CD4-positive, CD25-positive, alpha-beta regulatory T cell (primary cell): ENCODE data around the gene KCTD17. TPM values are rescaled to one million over a fixed set of nuclear protein-coding genes. Genes with fewer than 3 reads are reported as not detected.
A peak's percentile ranks its signal among the peaks of the same experiment; 100 is the strongest.

Source experiments
- ATAC-seq, 2 donors: fragments of 150-1000 bp; cut with Tn5 transposase; one replicate each; pipeline ENCODE4 v1.10.0; 2021; ENCODE audit warnings: low read depth in 2 of 2, moderate number of reproducible peaks in 2 of 2, moderate library complexity in 1 of 2
- DNase-seq, 3 donors: peaks; one replicate each; pipeline versions ENCODE4 v3.0.0 to v3.0.0-alpha.2; 2012 to 2022; ENCODE audit warnings: mixed read lengths in 1 of 3
- H3K27ac ChIP-seq: one replicate; pipeline ENCODE4 v1.7.0; 2013; ENCODE audit warnings: mild to moderate bottlenecking, low read length; ENCODE audit not compliant: insufficient read depth, poor library complexity, severe bottlenecking
- H3K27me3 ChIP-seq: one replicate; pipeline ENCODE4 v1.7.0; 2013; ENCODE audit warnings: low read length; ENCODE audit not compliant: control insufficient read depth, insufficient read depth
- H3K36me3 ChIP-seq: one replicate; pipeline ENCODE4 v1.7.0; 2013; ENCODE audit warnings: mild to moderate bottlenecking, low read length, moderate library complexity; ENCODE audit not compliant: control insufficient read depth, insufficient read depth
- H3K4me1 ChIP-seq: 2 replicates; pipeline ENCODE4 v1.7.0; 2013; ENCODE audit warnings: mild to moderate bottlenecking, low read length; ENCODE audit not compliant: insufficient read depth, control insufficient read depth, poor library complexity, severe bottlenecking
- H3K4me3 ChIP-seq: one replicate; pipeline ENCODE4 v1.7.0; 2013; ENCODE audit warnings: low read depth, mild to moderate bottlenecking, low read length, moderate library complexity
- H3K9me3 ChIP-seq, 2 experiments: 1 replicate in 1 of 2; 2 replicates in 1 of 2; pipeline ENCODE4 v1.7.0; 2013; ENCODE audit warnings: low read length in 2 of 2, mild to moderate bottlenecking in 1 of 2, moderate library complexity in 1 of 2; ENCODE audit not compliant: control insufficient read depth in 2 of 2
- H3K27ac Mint-ChIP-seq, 3 donors: one replicate each; pipeline ENCODE4 v1.8.0; 2020 to 2022; ENCODE audit warnings: mild to moderate bottlenecking in 3 of 3, mixed read lengths in 3 of 3, moderate library complexity in 2 of 3
- H3K27me3 Mint-ChIP-seq: one replicate; pipeline ENCODE4 v1.8.0; 2022; ENCODE audit warnings: mild to moderate bottlenecking, mixed read lengths
- H3K36me3 Mint-ChIP-seq: one replicate; pipeline ENCODE4 v1.8.0; 2020; ENCODE audit warnings: mixed read lengths
- H3K4me1 Mint-ChIP-seq, 4 donors: one replicate each; pipeline ENCODE4 v1.8.0; 2020 to 2022; ENCODE audit warnings: mixed read lengths in 4 of 4, mild to moderate bottlenecking in 1 of 4
- H3K4me3 Mint-ChIP-seq, 4 donors: one replicate each; pipeline ENCODE4 v1.8.0; 2020 to 2022; ENCODE audit warnings: mild to moderate bottlenecking in 4 of 4, mixed read lengths in 4 of 4, moderate library complexity in 3 of 4
- H3K9me3 Mint-ChIP-seq, 7 donors: one replicate each; pipeline ENCODE4 v1.8.0; 2020 to 2022; ENCODE audit warnings: mixed read lengths in 7 of 7, mild to moderate bottlenecking in 3 of 7, moderate library complexity in 2 of 7
- polyA plus RNA-seq, 4 donors: library from polyadenylated mRNA; unstranded; fragments of 300-500 nt; fragmentation: Illumina TruSeq; gene quantifications; one replicate each; pipeline ENCODE4 v1.2.3, GENCODE V29; 2021
- total RNA-seq: library from RNA; stranded (reverse); gene quantifications from one replicate; pipeline ENCODE4 v1.2.3, GENCODE V29; 2022

KCTD17 gene
- total and polyA plus RNA-seq, 5 donors from 2014 or later, result 10.9 to 33.5 (median 14.1) TPM

- Mint-ChIP-seq H3K4me1 (peaks cover 0 to 56% (median 35%) of the 10 kb centered on the region in 4 donors), H3K36me3 (no peaks in the 10 kb centered on the region), H3K9me3 (no peaks in the 10 kb centered on the region), H3K27me3 (peaks cover 11% of the 10 kb centered on the region), H3K27ac (peak overlapping the region; percentile 96 to 100 (median 99)), H3K4me3 (peak overlapping the region; percentile 40 to 89 (median 64))
- peaks cover 45% of the 10 kb centered on the region for H3K4me1 ChIP-seq
- no peaks in the 10 kb centered on the region for H3K36me3 ChIP-seq
- peak overlapping the region; percentile 95 for H3K27ac ChIP-seq
- H3K27me3 ChIP-seq, result no peaks in the 10 kb centered on the region
- ATAC-seq (no peak), DNase-seq (no peak)
- no peak overlapping the region for H3K4me3 ChIP-seq
- H3K9me3 ChIP-seq, result no peaks in the 10 kb centered on the region
Measured at GRCh38 chr22:37080438-37080837, 28.9 kb downstream of the KCTD17 start.

- ATAC-seq (no peak), DNase-seq (peak in 1 of 3 donors; percentile 29)
- Histone ChIP-seq H3K4me1 (peaks cover 45% of the 10 kb centered on the region), H3K27ac (peak overlapping the region; percentile 95), H3K27me3 (no peaks in the 10 kb centered on the region), H3K36me3 (no peaks in the 10 kb centered on the region), H3K9me3 (no peaks in the 10 kb centered on the region), H3K4me3 (no peak overlapping the region)
- H3K27me3 Mint-ChIP-seq, result peaks cover 7% of the 10 kb centered on the region
- no peak overlapping the region for H3K4me3 Mint-ChIP-seq
- peaks cover 0 to 56% (median 35%) of the 10 kb centered on the region in 4 donors for H3K4me1 Mint-ChIP-seq
- no peaks in the 10 kb centered on the region for H3K36me3 Mint-ChIP-seq
- H3K9me3 Mint-ChIP-seq, result no peaks in the 10 kb centered on the region
- peak overlapping the region; percentile 96 to 100 (median 99) for H3K27ac Mint-ChIP-seq
Measured at GRCh38 chr22:37080838-37081237, 29.3 kb downstream of the KCTD17 start.

- H3K27ac ChIP-seq, result no peak overlapping the region
- peak overlapping the region in 2 of 3 donors; percentile 74 to 100 for H3K27ac Mint-ChIP-seq
- H3K9me3 ChIP-seq, result no peaks in the 10 kb centered on the region
- H3K36me3 Mint-ChIP-seq, result no peaks in the 10 kb centered on the region
- no peaks in the 10 kb centered on the region for H3K36me3 ChIP-seq
- peak overlapping the region in 1 of 4 donors; percentile 35 for H3K4me3 Mint-ChIP-seq
- ATAC-seq (no peak), DNase-seq (peak in 1 of 3 donors; percentile 42)
- H3K27me3 ChIP-seq, result no peaks in the 10 kb centered on the region
- no peak overlapping the region for H3K4me3 ChIP-seq
- H3K27me3 Mint-ChIP-seq, result peaks cover 7% of the 10 kb centered on the region
- H3K4me1 Mint-ChIP-seq, result peaks cover 0 to 53% (median 35%) of the 10 kb centered on the region in 4 donors
- no peaks in the 10 kb centered on the region for H3K9me3 Mint-ChIP-seq
- peaks cover 45% of the 10 kb centered on the region for H3K4me1 ChIP-seq
Measured at GRCh38 chr22:37082251-37082873, 30.8 kb downstream of the KCTD17 start.

GRCh38 chr22:37083914-37084313 lies 32.4 kb downstream of the KCTD17 start:
- peaks cover 0 to 52% (median 28%) of the 10 kb centered on the region in 4 donors for H3K4me1 Mint-ChIP-seq

GRCh38 chr22:37084385-37084784 lies 32.8 kb downstream of the KCTD17 start:
- no peaks in the 10 kb centered on the region for H3K9me3 ChIP-seq
- H3K27me3 Mint-ChIP-seq, result peaks cover 5% of the 10 kb centered on the region
- no peaks in the 10 kb centered on the region for H3K36me3 ChIP-seq
- H3K27ac ChIP-seq, result no peak overlapping the region
- H3K4me3 ChIP-seq, result no peak overlapping the region
- H3K27me3 ChIP-seq, result no peaks in the 10 kb centered on the region
- H3K4me3 Mint-ChIP-seq, result no peak overlapping the region
- DNase-seq (peak in 1 of 3 donors; percentile 61), ATAC-seq (no peak)
- H3K36me3 Mint-ChIP-seq, result no peaks in the 10 kb centered on the region
- peaks cover 0 to 47% (median 24%) of the 10 kb centered on the region in 4 donors for H3K4me1 Mint-ChIP-seq
- no peaks in the 10 kb centered on the region for H3K9me3 Mint-ChIP-seq
- peak overlapping the region in 1 of 3 donors; percentile 62 for H3K27ac Mint-ChIP-seq
- peaks cover 27% of the 10 kb centered on the region for H3K4me1 ChIP-seq

More at GRCh38 chr22:37083914-37084313, 32.4 kb downstream of the KCTD17 start:
- no peak for DNase-seq
- Mint-ChIP-seq H3K4me3 (no peak overlapping the region), H3K36me3 (no peaks in the 10 kb centered on the region), H3K27me3 (peaks cover 7% of the 10 kb centered on the region), H3K27ac (peak overlapping the region in 1 of 3 donors; percentile 39), H3K9me3 (no peaks in the 10 kb centered on the region)
- no peaks in the 10 kb centered on the region for H3K36me3 ChIP-seq
- no peaks in the 10 kb centered on the region for H3K9me3 ChIP-seq
- peaks cover 31% of the 10 kb centered on the region for H3K4me1 ChIP-seq
- no peak for ATAC-seq
- no peaks in the 10 kb centered on the region for H3K27me3 ChIP-seq
- no peak overlapping the region for H3K4me3 ChIP-seq
- no peak overlapping the region for H3K27ac ChIP-seq

GRCh38 chr22:37086184-37086583 lies 34.6 kb downstream of the KCTD17 start:
- peak overlapping the region in 1 of 3 donors; percentile 69 for H3K27ac Mint-ChIP-seq
- no peaks in the 10 kb centered on the region for H3K9me3 Mint-ChIP-seq
- no peak overlapping the region for H3K4me3 ChIP-seq
- no peaks in the 10 kb centered on the region for H3K9me3 ChIP-seq
- H3K36me3 Mint-ChIP-seq, result no peaks in the 10 kb centered on the region
- no peaks in the 10 kb centered on the region for H3K27me3 ChIP-seq
- DNase-seq (no peak), ATAC-seq (no peak)
- H3K4me3 Mint-ChIP-seq, result no peak overlapping the region
- no peaks in the 10 kb centered on the region for H3K36me3 ChIP-seq
- no peak overlapping the region for H3K27ac ChIP-seq
- H3K27me3 Mint-ChIP-seq, result no peaks in the 10 kb centered on the region
- H3K4me1 ChIP-seq, result peaks cover 9% of the 10 kb centered on the region
- peaks cover 0 to 29% (median 14%) of the 10 kb centered on the region in 4 donors for H3K4me1 Mint-ChIP-seq

GRCh38 chr22:37088108-37088605 lies 36.6 kb downstream of the KCTD17 start:
- no peaks in the 10 kb centered on the region for H3K36me3 Mint-ChIP-seq
- Histone ChIP-seq H3K27ac (no peak overlapping the region), H3K27me3 (no peaks in the 10 kb centered on the region), H3K4me3 (no peak overlapping the region), H3K9me3 (no peaks in the 10 kb centered on the region), H3K4me1 (no peaks in the 10 kb centered on the region), H3K36me3 (no peaks in the 10 kb centered on the region)
- H3K9me3 Mint-ChIP-seq, result no peaks in the 10 kb centered on the region
- peak overlapping the region in 1 of 3 donors; percentile 52 for H3K27ac Mint-ChIP-seq
- no peaks in the 10 kb centered on the region for H3K27me3 Mint-ChIP-seq
- no peak for ATAC-seq
- DNase-seq, result peak in 1 of 3 donors; percentile 27
- no peak overlapping the region for H3K4me3 Mint-ChIP-seq
- H3K4me1 Mint-ChIP-seq, result peaks cover 0 to 13% (median 9%) of the 10 kb centered on the region in 4 donors
